NCI-H748 treated with DMSO at 0.1 percent for 48 hours (cell line): Measurements from ENCODE around the gene E2F6.
"Not testable (repeated sequence)": the region's sequence is repeated elsewhere in the genome, so short reads cannot be mapped to it uniquely, and the experiment has no call there.

Experiments used
- DNase-seq: peaks from one replicate; lab custom pipeline; 2025; lab: John Stamatoyannopoulos, UW

The E2F6 gene

DNA sequence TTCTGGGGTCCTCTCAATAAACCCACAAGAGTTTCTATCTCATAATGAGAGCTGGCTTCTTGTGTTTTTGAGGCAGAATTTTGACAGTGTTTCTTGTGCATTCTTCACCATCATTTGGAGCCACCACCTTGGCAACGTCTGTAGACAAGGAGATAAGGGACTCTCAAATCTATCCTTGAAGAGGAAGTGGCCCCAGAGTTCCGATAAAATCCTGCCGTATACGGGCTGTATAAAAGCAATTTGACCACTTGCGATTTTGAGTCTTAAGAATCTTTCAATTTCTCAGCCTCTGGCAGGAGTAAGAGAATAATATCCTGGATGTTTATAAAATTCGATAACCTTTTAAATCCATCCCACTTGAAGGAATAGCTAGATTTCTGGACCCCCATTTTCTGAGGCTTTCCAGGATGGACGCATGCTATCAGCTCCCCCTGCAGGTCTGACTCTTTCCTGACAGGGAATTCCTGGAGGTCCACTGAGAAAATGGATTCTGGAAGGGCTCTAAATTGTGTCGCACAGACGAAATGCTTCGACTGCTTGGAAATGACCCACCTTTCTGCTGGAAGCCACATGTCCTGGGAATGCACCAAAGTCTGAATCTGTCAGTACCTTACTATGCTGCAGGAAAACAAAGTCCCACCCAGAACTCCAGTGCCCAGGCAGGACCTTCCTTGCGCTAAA is 54.1 kb downstream of the E2F6 start:
- DNase-seq = no peak

DNA sequence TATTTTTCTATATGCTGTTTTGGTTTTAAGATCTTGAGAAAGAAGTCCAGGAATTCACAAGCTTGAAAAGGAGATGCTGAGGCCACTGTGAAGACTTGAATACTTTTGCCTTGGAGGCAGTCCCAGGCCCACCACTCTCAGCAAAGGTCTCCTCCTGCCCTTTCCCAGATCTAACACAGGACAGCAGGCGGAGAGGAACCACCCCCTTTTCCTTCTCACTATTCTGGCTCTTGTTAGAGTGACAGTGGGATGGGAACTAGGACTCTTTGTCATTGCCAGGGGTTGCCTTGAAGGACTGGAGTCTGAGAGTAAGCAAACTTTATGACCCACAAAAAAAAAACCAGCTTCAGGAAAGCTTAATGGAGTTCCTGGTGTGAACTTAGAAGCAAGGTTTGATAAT is 54.7 kb downstream of the E2F6 start:
- no peak for DNase-seq

DNA sequence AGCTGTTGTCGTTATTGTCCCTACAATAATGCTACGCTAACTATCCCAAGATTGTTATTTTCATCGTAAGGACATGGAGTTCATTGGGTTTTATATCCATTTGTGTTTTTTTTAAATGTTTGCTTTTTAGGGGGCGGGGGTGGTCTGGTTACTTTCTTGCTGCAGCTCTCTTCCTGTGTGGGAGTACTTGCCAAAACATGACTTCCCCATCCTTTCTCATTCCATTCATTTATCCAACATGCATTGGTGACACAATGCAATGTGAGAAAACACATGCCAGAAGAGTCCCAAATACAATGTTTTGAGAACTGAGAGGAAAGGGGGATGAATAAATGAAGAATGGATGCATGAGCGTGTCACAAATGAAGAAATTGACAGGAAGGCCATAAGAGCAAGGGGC is 55.9 kb downstream of the E2F6 start:
- DNase-seq = no peak

DNA sequence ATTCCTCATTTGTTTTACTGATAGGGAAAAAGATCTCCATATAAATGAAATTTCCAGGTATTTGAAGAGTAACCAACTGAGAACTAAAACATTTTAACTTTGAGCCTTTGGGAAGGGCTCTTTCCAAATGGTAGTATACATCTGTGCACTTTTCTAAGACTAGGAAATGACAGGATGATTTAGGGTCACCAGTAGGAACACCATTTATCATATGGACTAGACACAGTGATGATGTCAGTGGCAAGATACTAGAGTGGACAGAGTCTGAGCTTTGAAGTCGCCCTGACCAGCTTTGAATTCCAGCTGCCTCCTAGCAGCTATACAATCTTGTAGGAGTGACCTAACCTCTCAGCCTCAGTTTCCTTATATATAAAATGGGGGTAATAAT is 56.4 kb downstream of the E2F6 start:
- DNase-seq = no peak

DNA sequence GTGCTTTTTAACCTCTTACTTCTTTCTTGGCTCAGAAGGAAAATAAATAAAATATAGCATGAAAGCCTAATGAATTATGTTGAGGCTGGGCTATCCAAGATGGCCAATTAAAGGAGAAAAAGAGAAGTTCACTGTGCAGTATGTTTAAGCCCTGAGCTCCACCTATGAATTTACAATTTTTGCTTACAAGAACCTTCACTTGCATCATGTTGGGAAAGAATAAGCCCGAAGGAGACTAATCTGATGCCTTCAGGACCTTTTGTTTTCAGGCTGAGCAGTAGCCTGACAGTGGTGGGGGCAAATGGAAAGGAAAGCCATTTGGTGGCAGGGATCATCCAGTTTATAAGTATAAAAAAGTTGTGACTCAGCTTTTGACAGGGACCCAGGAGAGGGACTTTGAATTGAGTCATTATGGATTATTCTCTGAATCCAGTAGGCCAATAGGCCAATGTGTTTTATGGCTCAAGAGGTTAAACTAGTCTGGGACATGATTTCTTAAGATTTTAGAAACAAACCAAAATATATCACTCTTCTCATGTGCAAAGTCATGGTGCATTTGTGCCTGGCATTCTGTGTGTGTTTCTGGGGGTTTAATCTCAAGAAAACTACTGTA is 56.9 kb downstream of the E2F6 start:
- no peak for DNase-seq

DNA sequence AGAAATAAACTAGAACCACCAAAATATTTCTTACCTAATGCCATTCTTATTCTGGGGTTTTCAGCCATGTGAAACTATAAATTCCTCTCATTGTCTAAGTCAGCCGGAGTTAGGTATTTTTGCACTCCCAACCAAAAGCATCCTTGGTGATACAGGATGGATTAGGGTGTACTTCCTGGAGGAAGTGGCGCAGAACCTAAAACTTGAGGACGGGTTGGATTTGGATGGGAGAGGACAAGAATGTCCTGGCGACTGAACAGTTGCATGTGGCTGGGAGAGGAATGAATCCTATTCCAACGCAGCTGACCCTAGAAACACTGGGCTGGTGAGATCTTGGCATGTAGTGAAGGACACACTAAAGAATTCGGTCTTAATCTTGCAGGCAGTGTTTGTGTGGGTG is 58.5 kb downstream of the E2F6 start:
- DNase-seq = no peak

DNA sequence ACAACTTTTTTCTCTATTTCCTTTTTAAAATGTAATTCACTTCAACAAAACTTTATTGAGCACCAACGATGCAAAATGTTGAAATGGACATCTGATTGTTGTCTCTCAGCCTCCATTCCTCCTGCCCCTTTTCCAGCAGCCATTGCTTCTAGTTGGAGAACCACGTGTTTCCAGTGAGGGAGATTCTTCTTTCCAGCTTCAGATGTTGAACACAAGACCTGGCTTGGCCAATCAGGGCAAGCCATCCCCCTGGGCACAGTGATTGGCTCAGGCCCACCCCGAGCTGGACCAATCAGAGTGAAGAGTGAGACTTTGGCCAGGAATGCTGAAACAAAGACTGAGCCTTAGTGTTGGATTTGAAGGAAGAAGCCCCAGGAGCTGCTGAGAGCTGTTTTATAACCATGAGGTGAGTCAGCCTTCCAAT is 59.0 kb downstream of the E2F6 start:
- DNase-seq = no peak

DNA sequence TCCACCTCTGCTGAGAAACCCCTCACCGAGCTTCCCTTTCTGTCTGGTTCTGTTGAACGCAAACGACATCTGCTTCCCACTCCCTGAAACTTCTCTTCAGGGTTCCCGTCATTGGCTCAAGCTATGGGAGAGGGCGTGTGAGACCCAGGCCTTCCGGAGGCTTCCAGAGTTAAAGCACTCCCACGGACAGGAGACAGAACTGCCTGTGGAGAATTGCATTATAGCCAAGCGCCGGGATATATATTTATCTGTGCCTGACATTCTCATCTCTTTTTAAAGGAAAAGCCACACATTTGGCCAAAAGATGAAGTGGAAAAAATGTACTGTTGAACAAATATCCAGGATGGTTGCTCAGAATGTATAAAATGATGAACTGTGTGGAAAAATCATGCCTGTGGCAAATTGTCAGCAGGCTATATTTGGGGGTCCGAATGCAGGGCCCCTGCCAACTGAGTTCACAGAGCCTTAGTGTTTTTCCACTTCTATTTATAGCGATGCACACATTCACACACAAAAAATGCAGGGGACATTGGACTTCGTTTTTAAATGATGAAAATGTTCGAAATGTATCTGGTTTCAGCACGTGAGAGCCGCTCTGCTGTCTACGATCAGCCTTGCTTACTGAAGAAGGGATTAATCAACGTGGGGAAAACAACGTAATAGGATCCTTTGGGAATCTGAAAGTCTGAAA is 59.5 kb downstream of the E2F6 start:
- DNase-seq = no peak

DNA sequence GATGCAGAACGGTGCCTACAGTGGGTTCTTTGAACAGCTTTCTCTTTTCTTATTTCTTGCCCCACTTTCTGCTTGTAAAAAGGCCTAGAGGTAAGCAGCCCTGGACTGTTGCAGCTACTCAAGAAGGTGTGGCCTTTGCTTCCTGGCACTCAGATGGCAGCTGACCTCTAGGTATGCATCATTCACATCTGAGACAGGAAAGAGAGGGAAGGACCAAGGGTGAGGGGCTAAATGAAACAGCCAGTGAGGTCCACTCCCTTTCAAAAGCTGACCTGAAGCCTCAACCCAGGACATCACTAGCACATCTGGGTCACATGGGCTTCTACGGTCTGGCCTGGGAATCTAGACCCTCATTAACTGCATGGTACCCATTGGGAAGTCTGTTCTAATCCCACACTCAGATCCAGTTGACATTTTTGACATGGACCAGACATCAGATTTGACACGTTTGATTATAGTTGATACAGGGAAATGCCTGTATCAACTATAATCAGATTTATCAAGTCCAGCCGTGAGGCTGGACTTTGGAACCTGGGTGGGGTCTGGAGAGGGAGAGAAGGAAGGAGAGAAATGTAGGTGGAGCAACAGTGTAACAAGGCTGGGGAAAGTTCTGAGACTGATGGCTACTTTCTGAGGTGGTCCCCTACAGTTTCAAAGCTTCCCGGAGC is 60.2 kb downstream of the E2F6 start:
- DNase-seq = no peak

DNA sequence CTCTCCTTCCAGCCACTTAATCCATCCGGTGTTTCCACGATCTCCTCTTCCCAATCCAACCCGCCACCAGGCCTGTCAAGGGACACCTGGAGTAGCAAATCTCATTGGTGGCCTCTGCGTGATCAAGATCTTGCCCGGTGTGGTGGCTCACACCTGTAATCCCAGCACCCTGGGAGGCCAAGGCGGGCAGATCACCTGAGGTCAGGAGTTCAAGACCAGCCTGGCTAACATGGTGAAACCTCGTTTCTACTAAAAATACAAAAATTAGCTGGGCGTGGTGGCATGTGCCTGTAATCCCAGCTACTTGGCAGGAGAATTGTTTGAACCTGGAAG is 60.9 kb downstream of the E2F6 start:
- not testable (repeated sequence) for DNase-seq

DNA sequence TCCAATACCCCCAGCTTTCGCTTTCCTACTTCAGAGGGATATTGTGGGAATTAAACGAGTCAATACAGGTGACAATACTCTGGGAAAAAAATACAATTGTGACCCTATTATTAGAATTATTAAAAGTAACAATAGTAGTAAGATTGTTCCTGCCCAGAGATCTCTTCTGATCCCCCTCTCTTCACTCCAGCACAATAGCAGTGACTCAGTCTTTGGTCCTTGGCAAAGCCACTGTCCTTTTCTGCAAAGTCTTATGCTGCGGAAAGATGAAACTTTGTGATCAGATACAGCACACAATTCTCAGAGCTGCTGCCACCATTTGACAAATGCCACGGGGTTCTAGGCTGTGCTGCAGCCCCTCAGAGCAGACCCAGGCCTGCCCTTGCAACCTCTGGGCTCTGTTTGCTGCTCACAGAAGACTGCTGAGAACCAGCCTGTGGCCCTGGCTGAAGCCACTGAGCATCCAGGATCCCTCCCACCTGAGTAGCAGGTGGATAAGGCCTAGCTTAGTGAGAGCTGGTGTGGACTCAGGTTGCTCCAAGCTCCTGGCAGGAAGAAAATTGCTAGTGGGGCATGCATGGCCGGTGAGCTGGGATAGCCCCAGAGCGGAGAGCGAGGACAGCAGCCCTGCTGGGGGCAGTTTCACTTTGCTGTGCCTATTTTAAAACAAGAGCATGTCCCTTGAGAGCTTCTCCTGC is 61.4 kb downstream of the E2F6 start:
- DNase-seq = no peak

DNA sequence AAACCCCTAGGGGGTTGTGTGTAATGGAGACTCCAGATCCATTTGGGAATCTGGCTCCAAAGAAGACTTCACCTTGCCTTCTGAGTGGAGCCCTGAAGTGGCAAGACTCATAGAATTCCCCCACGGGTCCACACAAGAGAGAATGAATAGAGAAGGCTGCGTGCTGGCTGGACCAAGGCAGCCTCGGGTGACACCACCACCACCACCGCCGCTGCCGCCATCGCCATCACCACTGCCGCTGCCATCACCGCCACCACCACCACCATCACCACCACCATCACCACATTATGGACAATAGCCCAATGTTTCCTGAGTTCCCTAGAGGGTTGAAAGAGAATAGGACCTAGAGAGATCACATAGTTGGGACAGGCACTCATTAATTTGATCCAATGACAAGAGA is 63.5 kb downstream of the E2F6 start:
- no peak for DNase-seq

DNA sequence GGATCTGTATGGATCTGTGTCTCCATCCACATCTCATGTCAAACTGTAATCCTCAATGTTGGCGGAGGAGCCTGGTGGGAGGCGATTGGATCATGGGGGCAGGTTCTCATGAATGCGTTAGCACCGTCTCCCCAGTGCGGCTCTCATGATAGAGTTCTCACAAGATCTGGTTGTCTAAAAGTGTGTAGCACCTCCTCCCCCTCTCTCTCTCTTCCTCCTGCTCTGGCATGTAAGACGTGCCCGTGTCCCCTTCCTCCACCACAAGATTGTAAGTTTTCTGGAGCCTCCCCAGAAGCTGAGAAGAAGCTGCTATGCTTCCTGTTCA is 66.6 kb downstream of the E2F6 start:
- DNase-seq = no peak

DNA sequence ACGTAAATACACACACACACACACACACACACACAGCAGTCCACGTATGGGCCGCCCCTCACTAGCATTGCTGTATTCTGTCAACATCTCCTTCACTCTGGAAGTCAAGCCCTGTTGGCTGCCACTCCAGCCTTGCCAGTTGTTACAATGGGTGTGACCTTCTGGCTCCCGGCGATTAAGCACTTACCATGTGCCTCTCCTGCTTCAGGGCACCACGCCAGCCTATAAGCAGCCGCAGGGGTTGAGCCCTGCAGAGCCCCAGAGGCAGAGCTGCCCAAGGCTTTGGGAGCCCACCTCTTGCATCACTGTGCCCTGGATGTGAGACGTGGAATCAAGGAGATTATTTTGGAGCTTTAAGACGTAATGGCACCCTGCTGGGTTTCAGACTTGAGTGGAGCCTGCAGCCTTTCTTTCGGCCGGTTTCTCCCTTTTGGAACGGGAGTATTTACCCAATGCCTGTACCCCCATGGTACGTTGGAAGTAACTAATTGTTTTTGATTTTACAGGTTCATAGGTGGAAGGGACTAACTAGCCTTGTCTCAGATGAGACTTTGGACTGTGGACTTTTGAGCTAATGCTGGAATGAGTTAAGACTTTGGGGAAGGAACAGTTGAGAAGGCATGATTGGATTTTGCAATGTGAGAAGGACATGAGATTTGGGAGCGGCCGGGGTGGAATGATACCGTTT is 67.1 kb downstream of the E2F6 start:
- DNase-seq = peak; percentile 47

DNA sequence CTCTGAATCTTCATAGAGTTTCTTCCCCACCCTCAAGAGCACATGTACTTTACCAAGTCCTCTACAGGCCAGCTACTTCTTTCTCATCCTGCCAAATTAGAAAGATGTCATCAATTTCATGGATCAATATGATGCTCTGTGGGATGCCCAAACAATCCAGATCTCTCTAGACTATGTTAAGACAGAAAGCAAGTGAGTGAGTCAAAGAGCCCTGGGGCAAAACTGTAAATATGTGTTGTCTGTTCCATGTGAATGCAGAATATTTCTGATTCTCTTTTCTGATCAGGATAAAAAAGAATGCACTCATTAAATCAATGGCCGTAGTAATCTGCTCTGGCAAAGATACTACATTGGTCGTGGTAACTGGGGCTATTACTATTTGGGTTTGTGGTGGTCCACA is 68.4 kb downstream of the E2F6 start:
- DNase-seq = no peak

DNA sequence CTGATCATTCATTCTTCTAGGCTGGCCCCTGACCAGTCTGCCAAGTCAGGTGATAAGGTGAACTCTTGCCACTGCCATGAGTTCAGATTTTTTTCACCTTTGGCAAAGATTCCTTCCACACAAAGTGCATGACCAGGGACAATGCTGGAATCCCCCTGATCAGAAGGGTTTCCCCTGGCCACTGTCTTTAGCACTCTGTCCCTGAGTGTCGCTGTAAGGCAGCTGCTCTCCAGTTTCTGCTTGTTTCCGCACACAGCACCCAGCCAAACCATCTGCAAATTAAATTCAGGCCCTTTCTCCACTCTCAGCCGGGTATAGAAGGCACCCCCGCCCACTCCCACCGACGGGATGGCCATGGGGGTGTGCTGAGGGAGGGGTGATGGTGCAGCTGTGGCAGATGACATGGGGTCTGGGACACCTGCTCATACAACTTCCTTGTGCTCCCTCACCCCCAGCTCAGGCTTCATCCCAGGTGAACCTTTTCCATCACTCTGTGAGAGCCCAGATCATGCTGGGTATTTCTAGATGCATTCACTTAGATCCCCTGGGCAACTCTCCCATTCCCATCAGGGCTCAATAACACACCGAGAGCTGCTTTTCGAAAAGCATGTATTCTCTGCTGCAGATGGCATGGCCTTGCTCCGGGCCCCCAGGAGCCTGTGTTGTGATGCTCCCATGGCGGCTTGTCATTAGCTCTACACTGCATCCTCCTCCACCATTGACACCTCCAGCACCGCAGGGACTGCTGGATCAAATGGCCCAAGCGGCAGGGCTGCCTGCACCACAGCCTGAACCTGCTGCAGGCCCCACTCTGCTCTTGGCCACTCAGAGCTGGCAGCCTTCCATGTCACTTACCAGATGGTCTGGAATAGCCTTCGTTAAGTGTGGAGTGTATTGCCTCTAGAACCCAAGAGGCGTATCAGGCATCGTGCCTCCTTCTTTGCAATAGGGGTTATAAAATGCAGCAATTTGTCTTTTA is 69.2 kb downstream of the E2F6 start:
- DNase-seq = no peak

DNA sequence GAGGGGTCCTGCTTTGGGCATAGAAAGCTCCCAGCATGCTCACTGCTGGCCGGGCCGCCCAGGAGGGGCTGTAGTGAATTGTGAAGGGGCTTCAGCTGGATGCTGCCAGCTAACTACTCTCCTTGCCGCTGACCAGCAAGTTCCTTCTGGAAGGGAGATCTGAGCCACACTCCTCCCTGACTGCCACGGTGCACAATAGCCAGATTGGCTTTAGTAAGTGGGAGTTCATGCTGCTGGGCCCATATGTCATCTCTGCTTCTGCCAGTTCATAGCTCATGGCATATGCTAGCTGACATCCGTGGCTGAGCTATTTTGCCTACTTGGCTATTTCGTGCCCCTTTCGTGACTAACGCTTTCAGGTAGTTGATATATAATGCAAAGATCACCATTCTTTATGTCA is 69.9 kb downstream of the E2F6 start:
- DNase-seq = no peak

DNA sequence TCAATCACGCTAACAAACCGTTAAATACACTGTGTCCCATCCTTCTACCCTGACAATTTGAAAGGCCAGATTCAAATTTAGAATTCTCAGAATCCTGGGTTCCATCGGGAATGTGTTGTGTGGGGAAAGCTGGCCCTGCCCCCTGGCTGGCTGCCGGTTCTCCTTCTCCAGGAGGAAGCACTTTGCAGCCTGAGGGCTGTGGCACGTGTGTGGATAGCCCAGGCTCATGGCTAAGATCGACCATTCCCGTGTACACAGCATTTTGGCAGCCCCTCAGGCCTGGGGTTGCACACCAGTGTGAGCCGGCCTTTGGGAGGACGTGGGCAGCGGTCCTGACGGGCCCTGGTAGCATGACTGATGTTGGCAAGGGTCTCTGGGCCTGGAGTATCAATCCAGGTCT is 70.6 kb downstream of the E2F6 start:
- DNase-seq = no peak
